ENCODE measurements around the gene GPX7.

GPX7 gene

GRCh38 chr1:52597912-52598311 is 4.3 kb upstream of the GPX7 start:
- DNase-seq (ENCODE audit: insufficient read length, low spot score) (no peak), FAIRE-seq (no peak)
- no peak for TF ChIP-seq CTCF (IDR thresholded peaks at IDR 0.05; ENCODE audit: insufficient read depth, missing control alignments)

DNA sequence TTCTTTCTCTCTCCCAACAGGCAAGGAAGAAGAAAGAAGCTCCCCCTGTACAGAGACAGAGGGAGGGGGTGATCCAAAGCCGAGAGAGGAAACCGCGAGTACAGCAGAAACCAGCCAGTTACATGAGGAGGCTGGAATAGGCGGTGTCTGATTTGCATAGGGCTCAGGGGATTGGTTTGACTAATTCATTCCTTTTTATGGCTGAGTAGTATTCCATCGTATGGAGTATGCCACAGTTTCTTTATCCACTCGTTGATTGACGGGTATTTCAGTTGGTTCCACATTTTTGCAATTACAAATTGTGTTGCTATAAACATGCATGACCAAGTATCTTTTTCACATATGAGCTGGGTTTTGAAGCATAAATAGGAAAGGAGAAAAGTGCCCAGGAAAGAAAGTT is 3.4 kb upstream of the GPX7 start:
- TF ChIP-seq CTCF (IDR thresholded peaks at IDR 0.05; ENCODE audit: insufficient read depth, missing control alignments) = no peak
- DNase-seq (ENCODE audit: insufficient read length, low spot score) (no peak), FAIRE-seq (no peak)

GRCh38 chr1:52599236-52599635 is 2.9 kb upstream of the GPX7 start:
- DNase-seq (ENCODE audit: insufficient read length, low spot score) (no peak), FAIRE-seq (no peak)
- TF ChIP-seq CTCF (IDR thresholded peaks at IDR 0.05; ENCODE audit: insufficient read depth, missing control alignments) = no peak

DNA sequence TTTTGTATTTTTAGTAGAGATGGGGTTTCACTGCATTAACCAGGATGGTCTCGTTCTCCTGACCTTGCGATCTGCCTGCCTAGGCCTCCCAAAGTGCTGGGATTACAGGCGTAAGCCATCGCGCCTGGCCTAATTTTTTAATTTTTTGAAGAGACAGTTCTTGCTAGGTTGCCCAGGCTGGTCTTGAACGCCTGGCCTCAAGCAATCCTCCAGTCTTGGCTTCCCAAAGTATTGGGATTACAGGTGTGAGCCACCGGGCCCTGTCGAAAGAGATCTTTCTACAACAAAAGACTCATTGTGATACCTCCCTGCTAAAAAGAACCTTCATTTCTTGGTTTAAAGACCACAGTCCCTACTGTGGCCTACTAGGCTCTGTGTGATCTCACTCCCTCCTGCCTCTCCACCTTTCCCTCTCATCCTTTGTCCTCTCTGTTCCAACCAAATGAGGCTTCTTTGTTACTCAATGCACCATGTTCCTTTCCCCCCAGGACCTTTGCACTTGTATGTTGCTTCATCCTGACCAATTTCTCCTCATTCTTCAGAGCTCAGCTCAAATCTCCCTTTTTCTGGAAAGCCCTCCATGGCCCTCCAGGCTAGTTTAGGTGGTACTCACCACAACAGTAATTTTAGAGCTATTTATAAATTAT is 1.5 kb upstream of the GPX7 start:
- no peak for TF ChIP-seq CTCF (IDR thresholded peaks at IDR 0.05; ENCODE audit: insufficient read depth, missing control alignments)
- FAIRE-seq (no peak), DNase-seq (ENCODE audit: insufficient read length, low spot score) (no peak)

DNA sequence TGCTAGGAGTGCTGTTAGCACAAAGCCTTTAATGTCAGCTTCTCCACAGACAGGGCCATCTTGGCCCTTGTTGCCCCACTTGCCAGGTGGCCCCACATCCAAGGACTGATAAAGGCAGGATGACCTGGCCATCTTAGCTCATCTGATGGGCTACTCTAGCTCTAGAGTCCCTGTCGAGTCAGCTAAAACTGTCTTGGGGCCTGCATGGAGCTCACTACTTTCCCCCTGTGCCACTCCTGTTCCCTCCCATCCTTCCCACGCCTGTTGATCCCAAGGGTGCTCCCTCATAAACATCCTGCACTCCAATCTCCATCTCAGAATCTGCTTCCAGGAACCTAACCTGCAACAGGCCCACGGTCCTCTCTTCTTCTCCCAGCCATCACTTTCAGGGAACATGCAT is 652 bp upstream of the GPX7 start:
- TF ChIP-seq CTCF (IDR thresholded peaks at IDR 0.05; ENCODE audit: insufficient read depth, missing control alignments) = no peak
- DNase-seq (ENCODE audit: insufficient read length, low spot score) (no peak), FAIRE-seq (no peak)

GRCh38 chr1:52602856-52603600 is 857 bp downstream of the GPX7 start:
- FAIRE-seq (no peak), DNase-seq (ENCODE audit: insufficient read length, low spot score) (no peak)
- TF ChIP-seq CTCF (IDR thresholded peaks at IDR 0.05; ENCODE audit: insufficient read depth, missing control alignments) = no peak

DNA sequence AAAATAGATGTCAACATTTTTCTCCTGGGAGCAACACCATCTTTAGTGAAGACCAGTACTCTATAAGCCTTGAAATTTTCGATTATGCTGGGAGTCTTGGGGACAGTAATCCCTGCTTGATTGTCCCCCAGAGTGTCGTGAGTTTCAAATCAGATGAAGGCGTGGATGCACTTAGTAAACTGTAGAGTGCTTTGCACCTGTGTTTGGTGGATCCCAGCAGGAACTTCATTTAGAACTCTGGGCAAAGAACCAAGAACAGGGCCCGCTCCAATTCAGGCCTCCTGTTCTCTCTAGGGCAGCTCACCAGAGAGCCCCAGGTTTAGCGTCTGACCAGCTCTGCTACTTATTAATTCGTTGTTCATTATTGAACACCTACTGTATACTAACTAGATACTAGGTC is 1.5 kb downstream of the GPX7 start:
- no peak for TF ChIP-seq CTCF (IDR thresholded peaks at IDR 0.05; ENCODE audit: insufficient read depth, missing control alignments)
- no peak for FAIRE-seq
- no peak for DNase-seq (ENCODE audit: insufficient read length, low spot score)
